H9 (cell line): Measurements from ENCODE around the gene CFAP299. TPM values are rescaled to one million over a fixed set of nuclear protein-coding genes. Genes with fewer than 3 reads are reported as not detected.

Source experiments
- DNase-seq: peaks from one replicate; pipeline ENCODE4 v3.0.0-alpha.2; 2017
- H2AFZ ChIP-seq: one replicate; pipeline ENCODE4 v1.6.1; 2013; ENCODE audit warnings: mild to moderate bottlenecking, low read length, control low read depth, moderate library complexity
- H2AK5ac ChIP-seq: 2 replicates; pipeline ENCODE4 v1.6.1; 2013; ENCODE audit warnings: low read length, control low read depth, mixed read lengths; ENCODE audit not compliant: insufficient read length
- H2BK120ac ChIP-seq: one replicate; pipeline ENCODE4 v1.6.1; 2013; ENCODE audit warnings: low read depth, mild to moderate bottlenecking, low read length, control low read depth, inconsistent platforms; ENCODE audit not compliant: poor library complexity, severe bottlenecking
- H2BK12ac ChIP-seq: 2 replicates; pipeline ENCODE4 v1.6.1; 2013; ENCODE audit warnings: low read length, control low read depth, mixed read lengths, low read depth; ENCODE audit not compliant: insufficient read length
- H2BK15ac ChIP-seq: 2 replicates; pipeline ENCODE4 v1.6.1; 2013; ENCODE audit warnings: low read depth, low read length, control low read depth
- H2BK20ac ChIP-seq: one replicate; pipeline ENCODE4 v1.6.1; 2013; ENCODE audit warnings: low read depth, mild to moderate bottlenecking, low read length, control low read depth, inconsistent platforms; ENCODE audit not compliant: poor library complexity, severe bottlenecking
- H2BK5ac ChIP-seq: 2 replicates; pipeline ENCODE4 v1.6.1; 2013; ENCODE audit warnings: low read length, control low read depth, mixed read lengths; ENCODE audit not compliant: insufficient read length
- H3K14ac ChIP-seq: 2 replicates; pipeline ENCODE4 v1.6.1; 2013; ENCODE audit warnings: low read length, control low read depth; ENCODE audit not compliant: insufficient read depth
- H3K18ac ChIP-seq: 2 replicates; pipeline ENCODE4 v1.6.1; 2013; ENCODE audit warnings: low read depth, mild to moderate bottlenecking, mixed read lengths, low read length, control low read depth; ENCODE audit not compliant: insufficient read length
- H3K23ac ChIP-seq: 2 replicates; pipeline ENCODE4 v1.6.1; 2013; ENCODE audit warnings: low read length, control low read depth, mixed read lengths, low read depth; ENCODE audit not compliant: insufficient read length
- H3K23me2 ChIP-seq: 2 replicates; pipeline ENCODE4 v1.6.1; 2013; ENCODE audit warnings: low read depth, mild to moderate bottlenecking, mixed read lengths, low read length, control low read depth; ENCODE audit not compliant: insufficient read length, poor library complexity, severe bottlenecking
- H3K27ac ChIP-seq: 2 replicates; pipeline ENCODE4 v1.5.1; 2013; ENCODE audit warnings: low read length, control low read depth, mixed read lengths, low read depth; ENCODE audit not compliant: insufficient read length
- H3K27me3 ChIP-seq: 2 replicates; pipeline ENCODE4 v1.6.1; 2013; ENCODE audit warnings: low read length, control low read depth, inconsistent platforms; ENCODE audit not compliant: insufficient read depth
- H3K4ac ChIP-seq: 2 replicates; pipeline ENCODE4 v1.6.1; 2013; ENCODE audit warnings: low read depth, mild to moderate bottlenecking, control low read depth, inconsistent platforms, low read length, moderate library complexity
- H3K4me1 ChIP-seq: 2 replicates; pipeline ENCODE4 v1.6.1; 2013; ENCODE audit warnings: low read length, control low read depth, inconsistent platforms; ENCODE audit not compliant: insufficient read depth
- H3K4me2 ChIP-seq: 2 replicates; pipeline ENCODE4 v1.6.1; 2013; ENCODE audit warnings: low read length, control low read depth, mixed read lengths; ENCODE audit not compliant: insufficient read length, insufficient read depth
- H3K56ac ChIP-seq: 2 replicates; pipeline ENCODE4 v1.6.1; 2013; ENCODE audit warnings: low read depth, mild to moderate bottlenecking, mixed read lengths, low read length, control low read depth; ENCODE audit not compliant: insufficient read length
- H3K79me1 ChIP-seq: 2 replicates; pipeline ENCODE4 v1.6.1; 2013; ENCODE audit warnings: low read depth, mild to moderate bottlenecking, moderate library complexity, low read length, control low read depth, inconsistent platforms; ENCODE audit not compliant: insufficient read depth, poor library complexity, severe bottlenecking
- H3K79me2 ChIP-seq: 2 replicates; pipeline ENCODE4 v1.6.1; 2013; ENCODE audit warnings: low read length, control low read depth, inconsistent platforms; ENCODE audit not compliant: insufficient read depth
- H3K9ac ChIP-seq: 2 replicates; pipeline ENCODE4 v1.6.1; 2013; ENCODE audit warnings: low read length, control low read depth, mixed read lengths; ENCODE audit not compliant: insufficient read length; ENCODE audit errors: extremely low read depth
- H3K9me3 ChIP-seq: one replicate; pipeline ENCODE4 v1.6.1; 2013; ENCODE audit warnings: low read depth, low read length, inconsistent platforms; ENCODE audit not compliant: control insufficient read depth
- H3T11ph ChIP-seq: one replicate; pipeline ENCODE4 v1.6.1; 2013; ENCODE audit warnings: mild to moderate bottlenecking, low read length, control low read depth, inconsistent platforms
- H4K20me1 ChIP-seq: one replicate; pipeline ENCODE4 v1.6.1; 2013; ENCODE audit not compliant: control insufficient read depth, insufficient read length, insufficient read depth
- H4K5ac ChIP-seq: 2 replicates; pipeline ENCODE4 v1.6.1; 2013; ENCODE audit warnings: low read depth, mild to moderate bottlenecking, mixed read lengths, low read length, control low read depth; ENCODE audit not compliant: insufficient read length
- H4K8ac ChIP-seq: replicated peaks from 2 replicates; pipeline ENCODE4 v1.6.1; 2013; ENCODE audit warnings: low read length, control low read depth, mixed read lengths, low read depth; ENCODE audit not compliant: insufficient read length
- H4K91ac ChIP-seq: 2 replicates; pipeline ENCODE4 v1.6.1; 2013; ENCODE audit warnings: low read depth, mild to moderate bottlenecking, moderate library complexity, mixed read lengths, low read length, control low read depth; ENCODE audit not compliant: insufficient read length
- H3K27ac Mint-ChIP-seq, 3 experiments: 2 replicates in 2 of 3; 3 replicates in 1 of 3; pipeline ENCODE4 v1.8.0; 2020 to 2021; ENCODE audit warnings: mixed read lengths in 3 of 3, mild to moderate bottlenecking in 1 of 3, moderate library complexity in 1 of 3
- H3K27me3 Mint-ChIP-seq: 2 replicates; pipeline ENCODE4 v1.8.0; 2021; ENCODE audit warnings: low read depth, mild to moderate bottlenecking, moderate library complexity, mixed read lengths
- H3K36me3 Mint-ChIP-seq, 3 experiments: 2 replicates in 2 of 3; 3 replicates in 1 of 3; pipeline ENCODE4 v1.8.0; 2020 to 2021; ENCODE audit warnings: low read depth in 3 of 3, mixed read lengths in 3 of 3; ENCODE audit not compliant: insufficient read depth in 1 of 3
- H3K4me1 Mint-ChIP-seq, 2 experiments: 2 replicates each; pipeline ENCODE4 v1.8.0; 2020; ENCODE audit warnings: mixed read lengths in 2 of 2
- H3K4me3 Mint-ChIP-seq, 2 experiments: 2 replicates in 1 of 2; 3 replicates in 1 of 2; pipeline ENCODE4 v1.8.0; 2020 to 2021; ENCODE audit warnings: mild to moderate bottlenecking in 2 of 2, mixed read lengths in 2 of 2, moderate library complexity in 1 of 2
- H3K9me3 Mint-ChIP-seq, 2 experiments: 2 replicates in 1 of 2; 3 replicates in 1 of 2; pipeline ENCODE4 v1.8.0; 2020; ENCODE audit warnings: mild to moderate bottlenecking in 2 of 2, mixed read lengths in 2 of 2, moderate library complexity in 1 of 2
- WGBS: extraction: QIAGEN DNeasy Blood & Tissue Kit; methylation state at CpG from one replicate; pipeline ENCODE4 v1.1.7; 2013; ENCODE audit warnings: missing lambda C conversion rate, low lambda C conversion rate, mixed read lengths; ENCODE audit not compliant: insufficient read length; ENCODE audit errors: extremely low coverage; 5-methylcytosine and 5-hydroxymethylcytosine counted together
- total RNA-seq: library from RNA; stranded (reverse); gene quantifications from 2 replicates; pipeline ENCODE4 v1.2.1, GENCODE V29; 2021
- TF ChIP-seq, protein P1 (sequence below): fragments of 200-600 bp; sonication (generic); conservative IDR thresholded peaks from 3 replicates; pipeline ENCODE4 v1.8.0; 2021; ENCODE audit warnings: antibody characterized with exemption, mild to moderate bottlenecking

Gene CFAP299
- total RNA-seq, 1 experiment from 2014 or later, result not detected

DNA sequence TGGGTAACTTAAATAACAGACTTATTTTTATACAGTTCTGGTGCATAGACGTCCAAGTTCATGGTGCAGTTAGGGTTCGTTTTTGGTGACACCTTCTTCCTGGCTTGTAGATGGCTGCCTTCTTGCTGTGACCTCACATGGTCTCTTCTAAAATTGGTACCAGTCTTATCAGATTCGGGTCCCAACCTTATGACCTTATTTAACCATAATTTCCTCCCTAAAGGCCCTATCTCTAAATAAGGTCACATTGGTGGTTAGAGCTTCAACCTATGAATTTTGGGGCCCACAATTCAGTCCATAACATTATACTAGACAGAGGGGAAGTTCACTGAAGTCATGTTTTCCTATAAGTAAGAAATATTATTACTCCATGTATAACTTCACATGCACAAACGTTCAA lies 128.0 kb downstream of the CFAP299 start:
- H2AFZ ChIP-seq, result no peak overlapping the region
- no peak overlapping the region for H3K4me2 ChIP-seq

More for the DNA sequence above, 128.0 kb downstream of the CFAP299 start:
- Histone ChIP-seq H3K9ac (no peak overlapping the region), H2BK15ac (no peak overlapping the region), H2BK5ac (no peak overlapping the region), H4K91ac (no peak overlapping the region), H2AK5ac (no peak overlapping the region), H3K4me1 (peaks cover 3% of the 10 kb centered on the region; the same call in 1 of the 2 replicates), H3T11ph (no peak overlapping the region), H3K9me3 (no peaks in the 10 kb centered on the region), H3K27me3 (no peaks in the 10 kb centered on the region), H3K79me2 (no peaks in the 10 kb centered on the region), H3K56ac (no peak overlapping the region), H3K14ac (no peak overlapping the region), H3K18ac (no peak overlapping the region), H3K27ac (no peak overlapping the region), H3K23me2 (no peaks in the 10 kb centered on the region), H2BK12ac (no peak overlapping the region), H3K4ac (no peak overlapping the region), H3K23ac (no peak overlapping the region), H4K5ac (no peak overlapping the region), H4K20me1 (no peaks in the 10 kb centered on the region), H4K8ac (no peak overlapping the region), H2BK20ac (no peak overlapping the region), H2BK120ac (no peak overlapping the region), H3K79me1 (no peaks in the 10 kb centered on the region)
- Mint-ChIP-seq H3K27ac (no peak overlapping the region), H3K36me3 (peaks cover 0 to 2% (median 0%) of the 10 kb centered on the region in 3 experiments; a peak in 2 of 7 replicates), H3K4me3 (no peak overlapping the region), H3K9me3 (peaks cover 0 to 2% of the 10 kb centered on the region in 2 experiments; a peak in 1 of 5 replicates), H3K4me1 (peaks cover 43 to 44% of the 10 kb centered on the region in 2 experiments), H3K27me3 (no peaks in the 10 kb centered on the region; the same call in 1 of the 2 replicates)
- whole genome bisulfite sequencing, result no CpG with 5 or more reads among the region's 4 CpGs
- TF ChIP-seq, protein P1, sequence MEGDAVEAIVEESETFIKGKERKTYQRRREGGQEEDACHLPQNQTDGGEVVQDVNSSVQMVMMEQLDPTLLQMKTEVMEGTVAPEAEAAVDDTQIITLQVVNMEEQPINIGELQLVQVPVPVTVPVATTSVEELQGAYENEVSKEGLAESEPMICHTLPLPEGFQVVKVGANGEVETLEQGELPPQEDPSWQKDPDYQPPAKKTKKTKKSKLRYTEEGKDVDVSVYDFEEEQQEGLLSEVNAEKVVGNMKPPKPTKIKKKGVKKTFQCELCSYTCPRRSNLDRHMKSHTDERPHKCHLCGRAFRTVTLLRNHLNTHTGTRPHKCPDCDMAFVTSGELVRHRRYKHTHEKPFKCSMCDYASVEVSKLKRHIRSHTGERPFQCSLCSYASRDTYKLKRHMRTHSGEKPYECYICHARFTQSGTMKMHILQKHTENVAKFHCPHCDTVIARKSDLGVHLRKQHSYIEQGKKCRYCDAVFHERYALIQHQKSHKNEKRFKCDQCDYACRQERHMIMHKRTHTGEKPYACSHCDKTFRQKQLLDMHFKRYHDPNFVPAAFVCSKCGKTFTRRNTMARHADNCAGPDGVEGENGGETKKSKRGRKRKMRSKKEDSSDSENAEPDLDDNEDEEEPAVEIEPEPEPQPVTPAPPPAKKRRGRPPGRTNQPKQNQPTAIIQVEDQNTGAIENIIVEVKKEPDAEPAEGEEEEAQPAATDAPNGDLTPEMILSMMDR, result no peak
- DNase-seq, result no peak
